ENCODE data around the gene OR5H2.
A peak's percentile ranks its signal among the peaks of the same experiment; 100 is the strongest.

OR5H2 gene

GRCh38 chr3:98331329-98331728 is 49.0 kb downstream of the OR5H2 start:
- peak in 1 of 5 experiments; percentile 42 for DNase-seq

Measured in T-helper 2 cell (primary cell).